NT2/D1 (cell line): ENCODE measurements around the gene NDUFB2.

Experiments used
- DNase-seq: peaks from one replicate; pipeline ENCODE4 v3.0.0-alpha.2; 2011; ENCODE audit warnings: low read depth, low spot score
- H3K27me3 ChIP-seq: 2 replicates; pipeline ENCODE4 v1.6.0; 2011; ENCODE audit warnings: mild to moderate bottlenecking; ENCODE audit not compliant: insufficient read length, insufficient read depth
- H3K36me3 ChIP-seq: 2 replicates; pipeline ENCODE4 v1.6.1; 2011; ENCODE audit warnings: mild to moderate bottlenecking, low read length, mixed read lengths; ENCODE audit not compliant: insufficient read depth, insufficient read length
- H3K4me1 ChIP-seq: 2 replicates; pipeline ENCODE4 v1.5.1; 2011; ENCODE audit not compliant: insufficient read depth, insufficient read length
- H3K4me3 ChIP-seq: 2 replicates; pipeline ENCODE4 v1.5.1; 2011; ENCODE audit warnings: low read depth; ENCODE audit not compliant: insufficient read length
- H3K9ac ChIP-seq: 2 replicates; pipeline ENCODE4 v1.6.0; 2011; ENCODE audit warnings: low read depth; ENCODE audit not compliant: insufficient read length
- H3K9me3 ChIP-seq: 2 replicates; pipeline ENCODE4 v1.5.1; 2011; ENCODE audit warnings: mild to moderate bottlenecking, low read length; ENCODE audit not compliant: insufficient read depth
- SUZ12 ChIP-seq: IDR thresholded peaks from 2 replicates; pipeline ENCODE4 v1.6.1; 2011; ENCODE audit not compliant: insufficient read length, insufficient read depth; ENCODE audit errors: extremely low read depth
- YY1 ChIP-seq: IDR thresholded peaks from 2 replicates; pipeline ENCODE4 v1.6.1; 2011; ENCODE audit not compliant: insufficient read length, insufficient read depth
- ZNF274 ChIP-seq: IDR thresholded peaks from 2 replicates; pipeline ENCODE4 v1.6.1; 2011; ENCODE audit warnings: mild to moderate bottlenecking, low read depth, low read length

The NDUFB2 gene

GRCh38 chr7:140677496-140677895 lies 19.0 kb upstream of the NDUFB2 start:
- Histone ChIP-seq H3K36me3 (peaks cover 11% of the 10 kb centered on the region), H3K9me3 (no peaks in the 10 kb centered on the region), H3K27me3 (peaks cover 10% of the 10 kb centered on the region), H3K9ac (no peak overlapping the region), H3K4me1 (peaks cover 2% of the 10 kb centered on the region), H3K4me3 (no peak overlapping the region)
- TF ChIP-seq YY1 (no peak), ZNF274 (no peak), SUZ12 (no peak)
- DNase-seq = no peak

- Histone ChIP-seq H3K36me3 (peaks cover 11% of the 10 kb centered on the region), H3K4me3 (no peak overlapping the region), H3K4me1 (peaks cover 2% of the 10 kb centered on the region), H3K27me3 (peaks cover 10% of the 10 kb centered on the region), H3K9me3 (no peaks in the 10 kb centered on the region), H3K9ac (no peak overlapping the region)
- TF ChIP-seq ZNF274 = no peak
- no peak for TF ChIP-seq SUZ12
- TF ChIP-seq YY1 = no peak
- DNase-seq = no peak
Observed at GRCh38 chr7:140678081-140678815, 18.3 kb upstream of the NDUFB2 start.

DNA sequence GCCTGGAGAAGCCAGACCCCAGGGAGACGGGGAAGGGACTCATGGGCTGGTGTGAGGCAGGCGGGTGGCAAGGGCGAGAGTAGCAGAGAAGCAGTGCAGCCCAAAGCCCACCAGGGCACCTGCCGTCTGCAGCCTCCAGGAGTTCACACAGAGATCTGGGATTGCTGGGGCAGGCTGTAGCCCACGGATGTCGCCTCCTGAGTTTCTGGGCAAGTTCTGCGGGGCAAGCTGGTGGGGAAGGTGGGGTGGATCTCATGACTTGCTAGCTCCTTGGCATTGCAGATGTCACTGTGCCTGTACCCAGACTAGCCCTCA lies 17.7 kb upstream of the NDUFB2 start:
- DNase-seq = no peak
- H3K4me3 ChIP-seq = no peak overlapping the region
- H3K36me3 ChIP-seq = peaks cover 11% of the 10 kb centered on the region
- TF ChIP-seq YY1 (no peak), ZNF274 (no peak), SUZ12 (no peak)
- H3K9me3 ChIP-seq = no peaks in the 10 kb centered on the region
- H3K4me1 ChIP-seq = peaks cover 2% of the 10 kb centered on the region
- H3K27me3 ChIP-seq = peaks cover 4% of the 10 kb centered on the region
- no peak overlapping the region for H3K9ac ChIP-seq

DNA sequence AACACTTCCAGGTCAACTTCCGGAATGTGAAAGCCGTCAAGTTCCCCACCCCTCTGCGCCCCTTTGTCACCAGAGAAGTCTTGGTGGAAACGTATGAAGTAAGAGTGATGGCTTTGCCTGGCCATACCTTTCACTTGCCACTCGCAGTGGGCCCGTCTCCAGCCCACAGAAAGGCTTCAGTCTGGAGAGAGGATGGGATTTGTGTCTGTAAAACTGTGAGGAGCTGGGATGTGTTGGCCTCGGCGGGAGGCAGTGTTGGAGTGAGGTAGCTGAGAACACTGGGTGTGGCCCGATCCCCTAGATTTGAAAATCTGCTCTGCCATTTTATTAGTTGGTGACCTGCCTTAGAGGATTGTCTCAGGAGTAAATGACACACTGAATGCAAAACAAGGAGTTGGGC lies 17.3 kb upstream of the NDUFB2 start:
- Histone ChIP-seq H3K27me3 (peaks cover under 1% of the 10 kb centered on the region), H3K9me3 (no peaks in the 10 kb centered on the region), H3K4me1 (peaks cover 3% of the 10 kb centered on the region), H3K36me3 (peaks cover 11% of the 10 kb centered on the region), H3K9ac (no peak overlapping the region), H3K4me3 (no peak overlapping the region)
- DNase-seq = no peak
- no peak for TF ChIP-seq SUZ12
- no peak for TF ChIP-seq ZNF274
- no peak for TF ChIP-seq YY1

GRCh38 chr7:140680886-140681285 lies 15.6 kb upstream of the NDUFB2 start:
- H3K36me3 ChIP-seq = peaks cover 11% of the 10 kb centered on the region
- H3K27me3 ChIP-seq = no peaks in the 10 kb centered on the region
- peaks cover 3% of the 10 kb centered on the region for H3K4me1 ChIP-seq
- DNase-seq = no peak
- TF ChIP-seq YY1 = no peak
- no peak for TF ChIP-seq ZNF274
- TF ChIP-seq SUZ12 = no peak
- no peaks in the 10 kb centered on the region for H3K9me3 ChIP-seq
- no peak overlapping the region for H3K9ac ChIP-seq
- no peak overlapping the region for H3K4me3 ChIP-seq

DNA sequence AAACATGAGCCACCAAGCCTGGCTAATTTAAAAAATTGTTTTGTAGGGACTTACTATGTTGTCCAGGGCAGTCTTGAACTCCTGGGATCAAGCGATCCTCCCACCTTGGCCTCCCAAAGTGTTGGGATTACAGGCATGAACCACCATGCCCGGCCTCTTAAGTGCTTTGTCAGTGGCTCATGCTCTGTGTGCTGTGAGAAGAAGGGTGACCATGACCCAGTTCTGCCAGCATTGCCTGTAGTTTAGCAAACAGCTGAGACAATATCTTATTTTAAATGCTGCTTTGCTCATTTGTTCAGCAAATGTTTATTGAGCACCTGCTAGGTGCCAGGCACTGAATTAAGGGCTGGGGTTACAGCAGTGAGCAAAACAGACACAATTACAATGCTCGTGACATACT lies 14.7 kb upstream of the NDUFB2 start:
- Histone ChIP-seq H3K27me3 (no peaks in the 10 kb centered on the region), H3K9ac (no peak overlapping the region), H3K4me1 (peaks cover 3% of the 10 kb centered on the region), H3K4me3 (no peak overlapping the region), H3K9me3 (no peaks in the 10 kb centered on the region), H3K36me3 (peaks cover 11% of the 10 kb centered on the region)
- no peak for TF ChIP-seq YY1
- no peak for TF ChIP-seq ZNF274
- no peak for TF ChIP-seq SUZ12
- no peak for DNase-seq

DNA sequence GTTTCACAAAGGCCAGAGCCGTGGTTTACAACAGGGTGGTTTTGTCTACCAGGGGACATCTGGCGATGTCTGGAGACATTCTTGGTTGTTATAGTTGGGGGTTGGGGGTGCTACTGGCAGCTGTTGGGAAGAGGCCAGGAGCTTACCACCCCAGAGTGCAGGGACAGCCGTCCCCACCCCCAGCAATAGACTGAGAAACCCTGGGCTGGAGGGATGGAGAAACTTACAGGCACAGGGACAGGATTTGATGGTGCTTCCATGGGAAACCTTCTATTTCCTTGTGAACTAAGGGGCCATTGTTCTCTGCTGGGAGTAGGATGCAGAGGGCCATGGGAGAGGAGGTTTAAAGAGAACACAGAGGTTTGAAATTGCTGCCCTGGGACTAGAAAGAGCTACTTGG lies 12.9 kb upstream of the NDUFB2 start:
- no peak for TF ChIP-seq YY1
- no peak for TF ChIP-seq ZNF274
- TF ChIP-seq SUZ12 = no peak
- no peak overlapping the region for H3K4me3 ChIP-seq
- no peak for DNase-seq
- H3K4me1 ChIP-seq = peaks cover 3% of the 10 kb centered on the region
- H3K9ac ChIP-seq = no peak overlapping the region
- H3K27me3 ChIP-seq = no peaks in the 10 kb centered on the region
- no peaks in the 10 kb centered on the region for H3K9me3 ChIP-seq
- peaks cover 11% of the 10 kb centered on the region for H3K36me3 ChIP-seq
